ENCODE data around the gene B4GALT1.

B4GALT1 gene

DNA sequence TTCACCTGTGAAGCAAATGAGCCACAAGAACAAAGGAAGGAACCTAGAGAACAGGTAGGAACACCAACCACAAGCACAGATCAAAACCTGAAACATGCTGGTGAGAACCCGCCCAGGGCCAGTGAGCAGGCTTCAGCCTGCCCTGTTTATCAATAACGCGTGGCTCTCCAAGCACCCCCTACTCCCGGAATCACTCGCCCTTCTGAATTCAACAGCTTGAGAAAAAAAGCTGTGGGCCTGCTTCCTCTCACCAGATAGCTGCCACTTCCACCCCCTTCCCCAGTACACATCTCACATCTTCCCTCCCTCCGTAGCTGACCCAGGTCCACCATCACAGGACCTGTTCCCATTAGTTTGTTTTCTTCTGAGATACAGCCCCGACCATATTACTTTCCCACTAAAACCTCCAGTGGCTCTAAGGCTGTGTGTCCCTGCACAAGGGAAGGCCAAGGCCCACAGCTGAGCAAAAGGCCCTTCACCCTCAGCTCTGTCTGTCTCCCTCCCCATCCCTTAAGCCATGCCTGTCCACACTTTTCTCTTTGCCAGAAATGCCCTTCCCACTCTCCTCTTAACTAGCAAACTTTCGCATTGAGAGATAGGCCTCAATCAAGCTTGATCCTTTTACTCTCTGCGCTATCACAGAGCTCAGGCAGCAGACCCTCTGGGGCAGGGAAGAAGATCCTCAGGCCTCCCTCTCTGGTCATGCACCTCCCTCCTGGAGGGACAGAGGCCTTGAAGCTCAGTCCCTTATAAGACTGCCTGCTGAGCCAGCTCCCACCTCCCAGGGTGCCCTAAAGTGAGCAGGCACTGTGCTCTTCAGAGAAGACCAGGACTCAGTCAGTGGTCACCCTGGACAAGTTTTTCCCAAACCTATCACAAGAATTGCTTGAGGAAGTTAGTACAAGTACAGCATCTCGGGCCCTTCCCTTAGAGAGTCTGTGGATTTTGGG is 30.1 kb downstream of the B4GALT1 start:
- Mint-ChIP-seq H3K9me3 (no peaks in the 10 kb centered on the region), H3K36me3 (ENCODE audit: insufficient read depth) (peaks cover 83% of the 10 kb centered on the region), H3K27me3 (no peaks in the 10 kb centered on the region), H3K27ac (peak overlapping the region; percentile 82 to 98), H3K4me1 (ENCODE audit: low read depth in 2 of 2) (peaks cover 72% of the 10 kb centered on the region in 2 donors), H3K4me3 (peak overlapping the region; percentile 59 to 68)
- DNase-seq, result no peak
- peak; percentile 2 for ATAC-seq (replicated peaks)

DNA sequence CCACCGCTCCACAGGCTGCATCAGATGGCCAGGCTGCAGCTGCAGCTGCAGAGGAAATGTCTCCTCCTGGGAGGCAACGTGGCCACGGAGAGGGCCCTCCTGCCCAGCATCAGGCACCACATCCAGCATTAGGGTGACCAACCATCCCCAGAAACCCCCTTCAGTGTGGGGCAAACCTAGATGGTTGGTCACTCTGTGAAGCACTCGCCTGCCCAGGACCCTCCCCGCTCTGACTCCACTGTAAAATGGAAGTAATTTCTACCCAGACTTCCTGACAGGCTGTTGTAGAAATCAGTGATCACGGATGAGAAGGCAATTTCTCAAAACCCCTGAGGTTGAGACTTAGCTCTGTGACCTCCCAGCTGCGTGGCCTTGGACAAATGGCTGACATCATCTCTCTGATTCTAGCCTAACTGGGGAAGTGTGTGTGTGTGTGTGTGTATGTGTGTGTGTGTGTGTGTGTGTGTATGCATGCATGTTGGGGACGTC is 31.6 kb downstream of the B4GALT1 start:
- peaks cover 84% of the 10 kb centered on the region for H3K36me3 Mint-ChIP-seq (ENCODE audit: insufficient read depth)
- H3K4me3 Mint-ChIP-seq, result peak overlapping the region; percentile 59 to 68
- peaks cover 69 to 74% of the 10 kb centered on the region in 2 donors for H3K4me1 Mint-ChIP-seq (ENCODE audit: low read depth in 2 of 2)
- ATAC-seq (replicated peaks) (no peak), DNase-seq (no peak)
- no peaks in the 10 kb centered on the region for H3K9me3 Mint-ChIP-seq
- no peaks in the 10 kb centered on the region for H3K27me3 Mint-ChIP-seq
- H3K27ac Mint-ChIP-seq, result peak overlapping the region; percentile 82 to 97

DNA sequence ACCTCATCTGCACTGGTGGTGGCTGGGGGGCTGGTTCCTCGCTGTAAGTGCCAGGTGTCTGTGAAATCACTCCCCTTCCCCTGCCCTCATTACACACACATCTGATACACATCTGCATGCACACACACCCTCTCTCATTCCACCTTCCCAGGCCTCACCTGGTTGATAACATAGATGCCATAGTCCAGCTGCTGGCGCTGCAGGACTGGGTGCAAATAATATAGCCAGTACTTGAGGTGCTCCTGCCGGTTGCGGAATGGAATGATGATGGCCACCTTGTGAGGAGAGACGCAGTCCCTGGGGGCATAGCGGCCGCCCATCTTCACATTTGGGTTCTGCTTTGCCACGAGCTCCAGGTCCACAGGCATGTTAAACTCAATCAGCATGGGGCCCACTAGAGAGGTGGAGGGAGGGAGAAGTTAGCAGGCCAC is 32.1 kb downstream of the B4GALT1 start:
- no peaks in the 10 kb centered on the region for H3K27me3 Mint-ChIP-seq
- peak overlapping the region; percentile 82 to 97 for H3K27ac Mint-ChIP-seq
- H3K36me3 Mint-ChIP-seq (ENCODE audit: insufficient read depth), result peaks cover 88% of the 10 kb centered on the region
- no peak for ATAC-seq (replicated peaks)
- no peaks in the 10 kb centered on the region for H3K9me3 Mint-ChIP-seq
- DNase-seq, result no peak
- peak overlapping the region; percentile 59 to 68 for H3K4me3 Mint-ChIP-seq
- H3K4me1 Mint-ChIP-seq (ENCODE audit: low read depth in 2 of 2), result peaks cover 69 to 77% of the 10 kb centered on the region in 2 donors

DNA sequence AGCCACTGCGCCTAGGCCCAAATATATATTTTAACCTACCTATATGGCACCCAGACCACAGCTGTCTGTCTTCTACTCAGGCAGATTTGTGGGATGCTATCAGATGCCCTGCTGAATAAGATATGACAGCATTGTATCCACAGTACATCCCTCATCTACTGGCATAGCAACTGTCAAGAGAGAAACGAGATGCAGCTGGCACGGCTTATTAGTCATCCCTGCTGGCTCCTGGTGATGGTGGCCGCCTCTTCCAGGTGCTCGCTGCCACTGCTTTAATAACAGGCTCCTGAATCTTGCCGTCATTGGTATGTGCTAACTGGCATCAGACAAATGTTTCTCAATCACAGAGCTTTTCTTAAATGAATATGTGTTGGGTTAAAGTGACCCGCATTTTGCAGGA is 34.0 kb downstream of the B4GALT1 start:
- Mint-ChIP-seq H3K36me3 (ENCODE audit: insufficient read depth) (peaks cover 89% of the 10 kb centered on the region), H3K27me3 (no peaks in the 10 kb centered on the region), H3K4me1 (ENCODE audit: low read depth in 2 of 2) (peaks cover 65 to 73% of the 10 kb centered on the region in 2 donors), H3K9me3 (no peaks in the 10 kb centered on the region), H3K4me3 (peak overlapping the region in 1 of 2 donors; percentile 20), H3K27ac (peak overlapping the region; percentile 27 to 97)
- ATAC-seq (replicated peaks) (no peak), DNase-seq (no peak)

DNA sequence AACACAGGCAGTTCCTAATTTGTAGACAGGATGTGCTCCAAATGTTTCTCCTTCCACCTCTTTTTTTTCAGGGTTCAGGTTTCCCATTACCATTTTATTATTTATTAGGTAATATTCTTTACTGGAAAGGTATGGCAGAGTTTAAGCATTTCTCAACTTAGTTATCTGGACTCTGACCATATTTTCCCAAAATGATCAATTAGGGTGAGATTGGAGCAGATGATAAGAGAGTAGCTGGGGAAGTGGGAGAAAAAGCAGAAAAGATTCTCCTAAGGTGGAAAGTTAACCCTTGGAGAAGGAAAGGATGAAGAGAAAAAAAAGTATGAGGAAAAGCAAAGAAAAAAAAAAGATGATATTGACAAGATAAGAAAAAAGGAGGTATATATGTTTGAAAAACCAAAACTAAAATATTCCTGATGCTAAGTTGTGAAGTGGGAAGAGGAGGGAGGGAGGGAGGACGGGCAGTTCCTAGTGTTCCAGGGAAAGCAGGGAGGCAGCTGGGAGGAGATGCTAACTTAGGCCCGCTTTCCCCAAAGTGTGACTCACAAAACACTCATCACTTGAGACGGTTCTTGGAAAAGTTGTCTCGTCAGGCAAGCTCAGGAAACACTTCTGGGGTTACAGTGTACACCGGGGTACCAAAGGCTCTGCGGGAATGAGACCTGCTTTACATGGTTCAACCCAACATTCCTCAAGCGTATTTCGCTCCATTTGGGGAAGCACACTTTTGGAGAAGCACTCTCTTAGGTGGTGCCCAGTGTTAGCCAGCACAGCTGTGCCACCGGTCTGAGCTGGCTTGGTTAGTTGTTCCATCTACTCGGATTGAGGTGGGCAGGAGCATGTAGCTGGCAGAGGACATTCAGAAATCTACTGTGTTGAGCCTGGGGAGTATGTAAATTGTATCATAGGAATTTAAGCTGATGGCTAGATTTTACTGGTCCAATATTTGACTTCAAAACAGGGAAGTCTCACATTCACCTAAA is 35.1 kb downstream of the B4GALT1 start:
- Mint-ChIP-seq H3K27ac (peak overlapping the region; percentile 97), H3K4me3 (peak overlapping the region in 1 of 2 donors; percentile 18), H3K36me3 (ENCODE audit: insufficient read depth) (peaks cover 90% of the 10 kb centered on the region), H3K9me3 (no peaks in the 10 kb centered on the region), H3K4me1 (ENCODE audit: low read depth in 2 of 2) (peaks cover 62 to 67% of the 10 kb centered on the region in 2 donors), H3K27me3 (no peaks in the 10 kb centered on the region)
- ATAC-seq (replicated peaks) (no peak), DNase-seq (no peak)

DNA sequence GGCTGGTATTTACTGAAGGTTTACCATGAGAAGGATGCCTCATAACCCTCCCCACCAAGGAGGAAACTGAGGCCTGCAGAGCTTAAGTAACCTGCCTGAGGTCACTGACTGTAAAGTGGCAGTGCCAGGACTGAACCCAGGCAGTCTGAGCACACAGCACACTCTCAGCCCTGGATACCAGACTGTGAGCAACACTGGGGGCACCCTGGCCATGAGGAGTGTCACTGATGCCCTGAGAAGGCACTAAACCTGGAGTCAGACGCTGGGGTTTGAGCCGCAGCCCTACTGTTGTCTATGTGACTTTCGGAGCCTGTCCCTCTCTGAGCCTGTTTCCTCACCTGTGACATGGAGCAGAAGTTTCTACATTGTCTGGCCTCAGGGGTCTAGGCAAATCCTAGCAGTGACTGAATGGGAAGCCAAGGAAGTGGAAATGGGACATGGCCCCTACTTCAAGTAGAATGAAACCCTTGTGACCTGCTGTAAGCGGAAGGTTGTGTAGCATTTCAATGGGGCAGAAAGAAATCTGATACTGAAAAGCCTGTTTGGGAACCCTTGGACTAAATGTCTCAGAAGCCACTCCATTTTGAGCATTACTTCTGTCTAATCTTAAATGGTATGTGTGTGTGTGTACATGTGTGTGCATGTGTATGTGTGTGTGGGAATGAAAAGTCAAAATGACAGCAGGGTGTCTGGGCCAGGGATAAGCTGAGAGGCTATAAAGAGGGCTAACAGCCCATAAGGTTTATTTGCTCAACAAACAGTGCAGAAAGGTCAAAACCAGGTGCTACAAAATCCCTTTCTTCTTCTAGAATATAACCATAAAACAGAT is 36.0 kb downstream of the B4GALT1 start:
- H3K27ac Mint-ChIP-seq, result peak overlapping the region; percentile 97
- DNase-seq (no peak), ATAC-seq (replicated peaks) (peak; percentile 38)
- H3K36me3 Mint-ChIP-seq (ENCODE audit: insufficient read depth), result peaks cover 91% of the 10 kb centered on the region
- H3K4me3 Mint-ChIP-seq, result peak overlapping the region; percentile 75 to 78
- H3K4me1 Mint-ChIP-seq (ENCODE audit: low read depth in 2 of 2), result peaks cover 57 to 58% of the 10 kb centered on the region in 2 donors
- H3K9me3 Mint-ChIP-seq, result no peaks in the 10 kb centered on the region
- no peaks in the 10 kb centered on the region for H3K27me3 Mint-ChIP-seq

DNA sequence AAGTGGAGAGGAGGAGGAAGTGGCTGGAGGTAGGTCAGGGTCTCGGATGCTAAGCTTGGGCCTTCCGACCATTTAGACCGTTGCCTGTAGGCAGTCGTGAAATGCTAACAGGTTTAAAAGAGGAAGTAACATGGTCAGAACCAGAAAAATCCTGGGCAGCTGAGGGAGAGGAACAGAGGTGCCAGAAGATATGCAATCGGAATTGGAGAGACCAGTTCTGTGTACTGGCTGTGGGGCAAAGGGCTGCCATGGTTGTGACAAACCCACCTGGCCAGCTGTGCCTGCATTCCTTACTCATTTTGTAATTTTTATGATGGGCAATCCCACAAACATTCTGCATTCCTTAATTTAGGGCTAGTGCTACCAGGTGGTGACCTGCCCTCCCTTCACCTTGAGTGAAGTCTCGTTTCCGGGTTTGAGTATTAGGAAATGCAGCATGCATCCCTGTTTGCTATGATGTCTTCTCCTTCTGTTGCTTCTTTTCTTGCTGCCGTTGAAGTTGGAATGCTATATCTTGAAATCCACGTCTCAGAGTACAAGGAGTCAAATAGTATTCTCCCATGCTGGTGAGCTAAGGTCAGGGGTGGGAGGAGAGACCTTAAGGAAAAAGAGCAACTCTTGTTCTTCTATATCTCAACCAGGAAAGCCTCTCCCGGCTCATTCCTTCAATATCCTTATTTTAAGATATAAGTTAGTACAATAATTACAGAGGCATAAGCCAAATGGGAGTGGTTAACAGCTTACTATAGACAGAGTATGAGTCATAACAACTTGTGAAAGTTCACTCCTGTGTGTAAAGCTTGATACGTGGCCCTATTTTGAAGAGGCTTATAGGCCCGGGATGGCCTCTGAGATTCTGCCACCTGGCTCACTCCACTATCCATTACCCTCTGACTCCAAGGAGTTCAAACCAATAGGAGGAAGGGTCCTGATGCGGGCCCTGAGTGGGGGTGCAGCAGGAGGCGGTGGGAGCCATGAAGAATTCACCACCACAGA is 37.0 kb downstream of the B4GALT1 start:
- Mint-ChIP-seq H3K4me3 (peak overlapping the region; percentile 75 to 78), H3K9me3 (no peaks in the 10 kb centered on the region), H3K4me1 (ENCODE audit: low read depth in 2 of 2) (peaks cover 53 to 55% of the 10 kb centered on the region in 2 donors), H3K36me3 (ENCODE audit: insufficient read depth) (peaks cover 96% of the 10 kb centered on the region), H3K27ac (peak overlapping the region; percentile 97), H3K27me3 (no peaks in the 10 kb centered on the region)
- peak in 2 of 3 experiments; percentile 26 to 30 for DNase-seq
- peak; percentile 88 for ATAC-seq (replicated peaks)

DNA sequence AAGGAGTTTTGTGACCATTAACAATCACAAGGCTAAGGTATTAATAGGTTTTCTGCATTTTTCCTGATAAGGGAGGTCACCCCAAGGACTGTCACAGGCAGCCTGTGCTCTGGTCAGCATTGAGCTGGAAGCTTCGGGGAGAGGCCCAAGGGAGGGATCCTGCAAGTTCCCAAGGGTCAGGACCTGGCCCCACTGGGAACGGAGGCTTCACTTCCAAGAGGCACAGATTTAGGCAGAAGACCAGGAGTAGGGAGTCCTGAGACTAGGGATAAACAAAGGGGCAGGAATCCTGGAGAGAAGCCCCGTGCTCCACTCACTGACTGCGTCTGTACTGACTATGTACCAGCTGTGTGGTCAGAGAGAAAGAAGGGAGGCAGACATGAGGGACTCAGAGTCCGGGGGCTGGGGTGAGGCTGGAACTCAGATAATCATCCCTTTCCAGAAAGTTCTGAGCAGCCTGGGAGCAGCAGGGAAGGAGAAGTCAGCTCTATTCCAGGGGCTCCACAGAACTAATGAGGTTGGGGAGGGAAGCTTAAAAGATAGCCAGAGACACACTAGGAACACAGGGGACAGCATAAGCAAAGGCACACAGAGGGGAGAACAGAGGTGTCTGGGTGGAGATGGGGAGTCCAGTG is 37.8 kb downstream of the B4GALT1 start:
- Mint-ChIP-seq H3K36me3 (ENCODE audit: insufficient read depth) (peaks cover 96% of the 10 kb centered on the region), H3K4me1 (ENCODE audit: low read depth in 2 of 2) (peaks cover 56 to 59% of the 10 kb centered on the region in 2 donors)

DNA sequence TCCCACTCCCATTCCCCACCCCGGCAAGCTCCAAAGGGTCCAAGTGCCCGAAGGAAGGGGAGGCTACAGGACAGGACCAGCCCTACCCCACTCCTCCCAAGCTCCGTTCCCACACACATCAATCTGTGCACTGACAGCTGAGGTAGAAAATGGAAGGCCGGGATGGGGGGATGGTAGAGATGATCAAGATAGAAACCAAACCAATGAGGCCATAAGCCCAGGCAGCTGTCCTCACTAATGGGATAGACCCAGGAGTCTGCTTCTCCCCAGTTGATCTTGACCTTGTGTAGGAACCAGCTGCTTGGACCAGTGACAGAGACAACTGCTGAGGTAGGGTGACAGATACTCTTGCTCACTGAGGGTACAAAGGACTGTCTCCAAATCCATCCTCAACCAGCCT is 38.6 kb downstream of the B4GALT1 start:
- ATAC-seq (replicated peaks) (no peak), DNase-seq (no peak)
- Mint-ChIP-seq H3K9me3 (no peaks in the 10 kb centered on the region), H3K27ac (peak overlapping the region; percentile 97), H3K27me3 (no peaks in the 10 kb centered on the region), H3K4me1 (ENCODE audit: low read depth in 2 of 2) (peaks cover 58 to 61% of the 10 kb centered on the region in 2 donors), H3K36me3 (ENCODE audit: insufficient read depth) (peaks cover 96% of the 10 kb centered on the region), H3K4me3 (peak overlapping the region in 1 of 2 donors; percentile 14)

More for the DNA sequence above, 37.8 kb downstream of the B4GALT1 start:
- no peaks in the 10 kb centered on the region for H3K9me3 Mint-ChIP-seq
- H3K27me3 Mint-ChIP-seq, result no peaks in the 10 kb centered on the region
- DNase-seq (no peak), ATAC-seq (replicated peaks) (no peak)
- peak overlapping the region; percentile 97 for H3K27ac Mint-ChIP-seq
- peak overlapping the region; percentile 2 to 39 for H3K4me3 Mint-ChIP-seq

DNA sequence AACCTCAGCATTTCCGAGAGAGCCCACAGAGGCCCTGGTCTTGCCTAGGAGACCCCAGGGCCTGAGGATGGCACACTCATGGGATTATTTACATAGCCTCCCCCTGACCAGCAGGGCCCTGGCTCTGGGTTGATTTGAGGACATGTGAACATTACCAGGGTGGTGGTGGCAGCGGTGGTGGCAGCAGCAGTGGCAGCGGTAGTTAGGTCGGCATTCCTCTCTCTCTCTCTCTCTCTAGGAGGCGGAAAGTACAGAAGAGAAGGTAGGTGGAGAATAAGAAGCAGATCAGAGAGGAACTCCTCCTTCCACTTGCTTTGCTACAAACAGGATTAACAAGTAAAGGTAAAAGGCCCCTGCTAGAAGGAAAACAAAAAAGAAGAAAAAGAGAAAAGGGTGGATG is 39.3 kb downstream of the B4GALT1 start:
- no peak for DNase-seq
- peak overlapping the region; percentile 97 for H3K27ac Mint-ChIP-seq
- no peaks in the 10 kb centered on the region for H3K27me3 Mint-ChIP-seq
- peaks cover 96% of the 10 kb centered on the region for H3K36me3 Mint-ChIP-seq (ENCODE audit: insufficient read depth)
- peaks cover 54 to 63% of the 10 kb centered on the region in 2 donors for H3K4me1 Mint-ChIP-seq (ENCODE audit: low read depth in 2 of 2)
- ATAC-seq (replicated peaks), result no peak
- no peaks in the 10 kb centered on the region for H3K9me3 Mint-ChIP-seq
- peak overlapping the region; percentile 30 to 31 for H3K4me3 Mint-ChIP-seq
